OCI-LY7 (cell line): Measurements from ENCODE around the gene KCTD10.

ENCODE experiments used
- EZH2phosphoT487 ChIP-seq: fragments of 200-600 bp; sonication (generic); IDR thresholded peaks from 2 replicates; pipeline ENCODE4 v1.6.1; 2018; ENCODE audit warnings: low read depth, borderline replicate concordance, mild to moderate bottlenecking, mixed run types, antibody characterized with exemption, low read length, moderate library complexity, mixed read lengths
- TF ChIP-seq, protein P1 (sequence below): fragments of 200-600 bp; sonication (generic); conservative IDR thresholded peaks from 2 replicates; pipeline ENCODE4 v1.5.1; 2014; ENCODE audit warnings: mild to moderate bottlenecking, antibody characterized with exemption, low read length, moderate library complexity, mixed read lengths

DNA sequence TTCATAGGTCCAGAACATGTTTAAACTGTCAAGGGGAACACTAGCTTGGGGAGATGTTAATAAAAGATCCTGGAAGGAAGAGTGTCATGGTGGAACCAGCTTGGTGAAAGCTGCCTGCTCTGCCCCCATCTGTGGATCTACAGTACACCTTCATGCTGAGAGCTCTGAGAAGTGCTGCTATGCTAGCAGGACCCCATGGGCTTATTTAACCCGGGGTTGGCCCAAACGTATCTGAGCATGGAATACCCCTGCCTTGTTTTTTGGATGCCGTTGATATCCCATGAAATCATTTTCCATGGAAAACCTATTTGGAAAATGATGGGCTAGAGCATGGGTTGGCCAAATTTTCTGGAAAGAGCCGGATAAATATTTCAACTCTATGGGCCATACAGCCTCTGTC, 14.6 kb upstream of the KCTD10 start:
- TF ChIP-seq, protein P1, sequence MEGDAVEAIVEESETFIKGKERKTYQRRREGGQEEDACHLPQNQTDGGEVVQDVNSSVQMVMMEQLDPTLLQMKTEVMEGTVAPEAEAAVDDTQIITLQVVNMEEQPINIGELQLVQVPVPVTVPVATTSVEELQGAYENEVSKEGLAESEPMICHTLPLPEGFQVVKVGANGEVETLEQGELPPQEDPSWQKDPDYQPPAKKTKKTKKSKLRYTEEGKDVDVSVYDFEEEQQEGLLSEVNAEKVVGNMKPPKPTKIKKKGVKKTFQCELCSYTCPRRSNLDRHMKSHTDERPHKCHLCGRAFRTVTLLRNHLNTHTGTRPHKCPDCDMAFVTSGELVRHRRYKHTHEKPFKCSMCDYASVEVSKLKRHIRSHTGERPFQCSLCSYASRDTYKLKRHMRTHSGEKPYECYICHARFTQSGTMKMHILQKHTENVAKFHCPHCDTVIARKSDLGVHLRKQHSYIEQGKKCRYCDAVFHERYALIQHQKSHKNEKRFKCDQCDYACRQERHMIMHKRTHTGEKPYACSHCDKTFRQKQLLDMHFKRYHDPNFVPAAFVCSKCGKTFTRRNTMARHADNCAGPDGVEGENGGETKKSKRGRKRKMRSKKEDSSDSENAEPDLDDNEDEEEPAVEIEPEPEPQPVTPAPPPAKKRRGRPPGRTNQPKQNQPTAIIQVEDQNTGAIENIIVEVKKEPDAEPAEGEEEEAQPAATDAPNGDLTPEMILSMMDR: no peak
- TF ChIP-seq EZH2phosphoT487: no peak
